Measurements from ENCODE around the gene TULP3.

TULP3 gene

GRCh38 chr12:2936301-2936700, 45.6 kb downstream of the TULP3 start:
- no peak for DNase-seq

- no peak for DNase-seq
Observed at GRCh38 chr12:2937500-2937899, 46.8 kb downstream of the TULP3 start.

GRCh38 chr12:2939191-2939590, 48.5 kb downstream of the TULP3 start:
- no peak for DNase-seq

DNA sequence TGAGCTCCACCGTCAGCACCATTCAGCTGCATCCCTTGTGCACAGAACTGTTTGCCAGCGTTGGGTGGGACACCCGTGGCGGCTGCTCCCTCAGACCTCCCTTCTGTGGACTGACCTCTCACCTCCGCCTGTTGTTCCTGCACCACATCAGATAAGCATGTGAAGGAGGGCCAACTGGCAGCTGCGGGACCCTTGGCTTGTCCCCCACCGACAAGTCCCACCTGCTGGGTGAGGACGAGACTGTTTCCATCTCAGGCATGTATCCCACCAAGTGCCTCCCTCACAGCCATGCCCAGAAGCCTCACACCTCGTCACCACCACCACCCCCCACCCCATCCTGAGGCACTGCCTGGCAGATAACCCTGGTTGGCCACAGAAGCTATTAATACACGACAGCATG, 49.9 kb downstream of the TULP3 start:
- no peak for DNase-seq

DNA sequence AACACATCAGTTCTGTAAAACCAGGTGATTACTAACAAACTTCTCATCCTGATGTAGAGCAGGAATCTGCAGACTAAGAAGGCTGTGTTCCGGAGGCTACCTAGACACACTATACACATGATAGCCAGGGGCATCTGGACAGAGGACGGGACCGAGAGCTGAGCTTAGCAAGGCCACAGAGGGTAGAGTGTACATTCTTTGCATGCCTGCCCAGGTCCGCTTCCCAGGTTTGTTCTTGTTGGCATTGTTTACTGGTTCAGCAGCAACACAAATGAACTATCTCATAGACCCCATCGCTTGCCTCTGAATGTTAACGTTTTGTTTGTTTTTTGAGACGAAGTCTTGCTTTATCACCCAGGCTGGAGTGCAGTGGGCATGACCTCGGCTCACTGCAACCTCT, 50.8 kb downstream of the TULP3 start:
- DNase-seq: no peak

- DNase-seq: peak; percentile 36 to 51
Observed at GRCh38 chr12:2944401-2945047, 53.8 kb downstream of the TULP3 start.

DNA sequence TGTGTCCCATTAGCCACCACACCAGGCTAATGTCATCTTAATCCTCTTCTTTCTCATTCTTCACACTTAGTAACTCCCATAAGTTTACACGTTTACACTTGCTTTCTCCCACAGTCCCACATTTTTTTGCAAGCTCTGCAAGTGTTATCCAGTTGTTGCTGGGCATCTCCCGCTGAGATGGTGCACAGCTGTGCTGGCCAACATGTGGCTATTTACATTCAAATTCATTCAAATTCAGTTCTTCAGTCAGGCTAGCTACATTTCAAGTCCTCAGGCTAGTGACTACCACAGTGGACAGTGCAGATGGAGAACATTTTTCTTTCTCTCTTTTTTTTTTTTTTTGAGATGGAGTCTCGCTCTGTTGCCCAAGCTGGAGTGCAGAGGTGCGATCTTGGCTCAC, 58.7 kb downstream of the TULP3 start:
- DNase-seq: no peak

GRCh38 chr12:2955888-2956287, 65.2 kb downstream of the TULP3 start:
- DNase-seq: no peak

DNA sequence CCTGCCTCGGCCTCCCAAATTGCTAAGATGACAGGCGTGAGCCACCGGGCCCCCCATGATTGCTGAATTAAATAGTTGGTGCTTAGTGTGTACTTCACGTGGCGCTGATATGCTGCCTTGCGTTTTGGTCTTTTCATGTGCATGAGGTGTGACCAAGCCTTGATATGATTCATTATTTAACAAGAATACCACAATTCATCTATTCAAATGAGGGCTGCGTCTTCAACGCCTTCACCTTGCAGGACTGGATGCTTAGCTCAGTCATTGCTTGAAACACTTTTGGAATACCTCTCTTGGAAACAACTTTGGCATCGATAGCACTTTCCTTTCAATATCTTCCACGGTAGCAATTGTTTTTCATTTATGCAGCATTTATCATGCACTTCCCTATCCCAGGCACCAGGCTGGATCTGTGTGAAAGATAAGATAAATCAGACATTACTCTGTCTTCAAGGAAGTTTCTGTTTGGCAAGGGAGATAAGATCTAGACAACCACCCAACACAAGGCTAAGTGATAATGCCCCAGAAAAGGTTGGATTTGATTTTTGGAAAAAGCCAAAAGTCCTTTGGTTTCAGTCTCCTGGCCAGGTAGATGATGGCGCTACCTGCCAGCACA, 67.2 kb downstream of the TULP3 start:
- DNase-seq: no peak

DNA sequence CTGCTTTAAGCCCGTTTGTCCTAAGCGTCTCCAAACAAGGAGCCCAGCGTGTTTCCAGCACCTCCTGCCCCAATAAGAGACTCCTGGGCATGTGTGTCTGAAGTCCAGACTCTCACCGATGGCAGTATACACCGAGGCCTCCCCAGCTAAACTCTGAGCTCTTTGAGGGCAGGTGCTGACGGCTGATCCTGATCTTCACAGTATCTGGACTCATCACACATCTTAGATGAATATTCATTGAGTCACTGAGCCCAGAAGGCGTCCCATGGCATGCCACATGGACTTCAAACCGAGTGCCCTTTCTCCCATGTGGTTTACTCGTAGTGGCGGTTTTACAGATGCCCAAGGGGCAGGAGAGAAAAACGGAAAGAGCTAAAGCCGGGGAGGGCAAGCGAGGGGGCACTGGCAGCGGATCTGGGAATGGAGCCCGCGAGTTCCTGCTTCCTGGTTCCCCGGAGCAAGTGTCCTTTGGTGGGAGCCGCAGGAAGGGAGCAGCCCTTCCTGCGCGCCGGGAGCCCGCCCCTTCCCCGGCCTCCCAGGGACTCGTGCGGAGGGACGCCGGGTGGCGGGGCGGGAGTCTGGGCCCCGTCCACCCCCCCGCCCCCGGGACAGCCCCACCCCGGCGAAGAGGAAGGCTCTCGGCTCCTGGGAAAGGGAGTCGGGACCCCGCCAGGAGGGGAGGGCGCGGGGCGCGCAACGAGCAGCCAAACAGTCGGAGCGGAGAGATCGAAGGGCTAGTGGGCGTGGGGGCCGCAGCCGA, 67.9 kb downstream of the TULP3 start:
- no peak for DNase-seq

DNA sequence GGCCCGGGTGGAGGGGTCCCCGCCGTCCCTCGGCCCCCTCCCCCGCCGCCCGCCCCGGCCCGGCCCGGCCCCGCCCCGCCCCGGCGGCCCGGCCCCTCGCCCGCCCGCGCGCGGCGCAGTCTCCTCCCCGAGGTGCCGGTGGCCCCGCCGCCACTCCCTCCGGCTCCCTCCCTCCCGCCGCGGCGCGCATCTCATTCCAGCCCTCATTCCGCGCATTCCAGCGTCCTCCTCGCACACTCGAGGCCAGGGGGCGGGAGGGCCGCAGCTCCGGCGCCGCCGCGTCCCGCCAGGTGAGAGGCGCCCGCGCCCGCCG, 68.5 kb downstream of the TULP3 start, which contains the start of gene TEAD4:
TSS of gene TEAD4 (plus strand) at position 206 of the 313 bp plus-strand sequence.
- no peak for DNase-seq

GRCh38 chr12:2959505-2960389, 69.1 kb downstream of the TULP3 start:
- DNase-seq: no peak

DNA sequence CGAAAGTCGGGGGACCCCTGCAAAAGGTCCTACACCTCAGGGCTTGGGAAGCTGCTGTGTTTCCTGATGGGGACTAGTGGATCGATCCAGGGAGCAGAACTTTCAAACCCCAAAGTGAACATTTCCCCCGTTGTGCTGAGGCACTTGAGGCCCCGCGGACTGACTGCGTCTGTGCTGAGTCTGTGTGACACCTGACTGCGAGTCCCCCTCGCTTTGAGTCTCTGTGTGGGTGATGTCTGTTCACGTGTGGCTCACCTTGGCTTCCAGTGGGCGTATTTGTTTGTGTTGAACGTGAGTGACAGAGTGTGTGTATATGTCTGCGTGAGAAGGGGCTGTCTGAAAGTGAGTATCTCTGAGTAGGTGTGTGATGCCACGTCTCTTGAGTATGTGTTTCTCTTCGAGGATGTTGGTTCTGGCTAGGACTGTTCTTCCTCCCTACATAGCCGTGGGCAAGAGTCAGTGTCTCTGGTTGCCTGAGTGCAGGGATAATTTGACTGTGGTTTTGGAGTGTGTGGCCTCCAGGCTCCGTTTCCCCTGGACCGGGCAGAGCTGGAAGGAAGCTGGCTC, 69.8 kb downstream of the TULP3 start:
- DNase-seq: no peak

DNA sequence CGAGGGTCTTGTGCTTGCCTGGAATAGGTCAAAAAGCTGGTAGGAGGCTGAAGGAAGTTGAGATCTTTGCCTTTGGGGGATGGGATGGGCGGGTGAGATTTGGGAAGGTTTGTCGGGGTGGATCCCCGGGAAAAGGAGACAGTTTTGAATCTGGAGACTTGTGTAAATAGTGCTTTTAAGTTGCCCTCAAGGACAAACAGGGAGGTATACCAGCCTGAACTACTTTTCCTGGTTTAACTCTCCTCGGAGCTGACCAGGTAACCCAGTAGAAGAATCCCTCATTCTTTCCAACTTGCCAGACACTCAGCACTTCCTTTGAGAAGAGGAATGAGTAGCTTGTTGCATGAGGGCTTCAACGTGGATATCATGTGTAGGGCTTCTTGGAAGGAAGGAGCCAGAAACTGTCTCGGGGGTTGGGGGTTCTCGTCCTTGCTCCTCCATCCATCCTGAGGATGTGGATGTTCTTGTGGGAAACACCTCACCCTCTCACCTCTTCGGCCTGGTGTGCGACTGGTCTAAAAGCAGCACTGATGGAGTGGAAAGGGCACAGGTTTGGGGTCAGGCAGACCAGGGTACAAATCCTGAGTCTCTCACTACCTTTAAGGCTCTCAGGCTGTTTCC, 70.4 kb downstream of the TULP3 start:
- no peak for DNase-seq

- DNase-seq: no peak
Observed at GRCh38 chr12:2961705-2962104, 71.0 kb downstream of the TULP3 start.

- no peak for DNase-seq
Observed at GRCh38 chr12:2963154-2963759, 72.6 kb downstream of the TULP3 start.

- DNase-seq: no peak
Observed at GRCh38 chr12:2963760-2964292, 73.1 kb downstream of the TULP3 start.

GRCh38 chr12:2967651-2968050, 77.0 kb downstream of the TULP3 start:
- no peak for DNase-seq

DNA sequence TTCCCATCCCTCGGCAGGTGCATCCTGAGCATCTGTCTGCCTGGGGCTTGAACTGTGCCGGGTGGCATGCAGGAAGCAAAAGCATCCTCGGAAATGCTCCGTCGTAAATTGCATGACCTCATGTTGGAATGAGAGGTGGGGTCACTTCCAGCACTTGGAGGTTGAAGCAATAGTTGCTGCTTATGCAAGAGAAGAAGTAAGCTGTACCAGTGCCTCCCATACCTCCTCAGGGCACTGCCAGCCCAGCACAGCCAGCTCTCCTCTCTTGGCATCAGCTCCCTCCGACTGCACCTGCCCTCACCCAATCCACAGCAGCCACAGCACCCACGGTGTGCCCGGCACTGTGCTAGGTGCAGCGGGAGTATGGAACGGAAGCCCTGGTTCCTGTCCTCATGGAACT, 80.1 kb downstream of the TULP3 start:
- no peak for DNase-seq

GRCh38 chr12:2973566-2973965, 82.9 kb downstream of the TULP3 start:
- no peak for DNase-seq

GRCh38 chr12:2974560-2974971, 83.9 kb downstream of the TULP3 start:
- no peak for DNase-seq

DNA sequence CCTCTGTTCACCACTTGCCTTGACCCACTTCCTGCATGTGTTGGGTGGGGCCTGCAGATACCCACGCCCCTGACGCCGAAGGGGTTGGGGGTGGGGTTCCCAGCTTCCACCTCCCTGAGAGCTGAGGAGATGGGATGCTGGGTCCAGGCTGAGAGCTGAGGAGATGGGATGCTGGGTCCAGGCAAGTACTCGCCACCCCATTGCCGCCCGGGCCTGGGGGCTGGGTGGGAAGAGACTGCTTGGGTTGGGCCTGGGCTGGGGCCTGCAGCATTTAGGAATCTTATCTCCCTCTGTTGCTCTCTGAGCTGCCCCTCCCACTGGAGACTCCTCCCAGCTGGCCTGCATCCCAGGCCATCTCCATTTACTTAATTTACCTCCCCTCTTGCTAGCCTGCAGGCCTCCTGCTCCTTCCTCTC, 85.9 kb downstream of the TULP3 start:
- DNase-seq: no peak

Measured in CD4-positive, alpha-beta T cell treated with Interleukin-4 for 1 hour (primary cell).